Fibroblast of lung (primary cell): ENCODE data around the gene CLN6. TPM values are rescaled to one million over a fixed set of nuclear protein-coding genes. Genes with fewer than 3 reads are reported as not detected.

Experiments used
- DNase-seq, 2 donors: peaks; one replicate each; pipeline versions ENCODE4 v3.0.0 to v3.0.0-alpha.2; 2010; ENCODE audit warnings: low read depth in 2 of 2
- H2AFZ ChIP-seq: 2 replicates; pipeline ENCODE4 v1.5.1; 2012; ENCODE audit warnings: low read length, control low read depth, inconsistent platforms
- H3K27ac ChIP-seq: 2 replicates; pipeline ENCODE4 v1.5.1; 2011; ENCODE audit warnings: low read length, control low read depth; ENCODE audit not compliant: insufficient read depth
- H3K27me3 ChIP-seq: 2 replicates; pipeline ENCODE4 v1.5.1; 2011; ENCODE audit warnings: mild to moderate bottlenecking, low read length; ENCODE audit not compliant: control insufficient read depth, insufficient read depth
- H3K36me3 ChIP-seq: 2 replicates; pipeline ENCODE4 v1.5.1; 2011; ENCODE audit warnings: low read length; ENCODE audit not compliant: control insufficient read depth, insufficient read depth
- H3K4me1 ChIP-seq: 2 replicates; pipeline ENCODE4 v1.5.1; 2011; ENCODE audit warnings: low read length; ENCODE audit not compliant: control insufficient read depth, insufficient read depth; ENCODE audit errors: extremely low read depth
- H3K4me2 ChIP-seq: 2 replicates; pipeline ENCODE4 v1.5.1; 2011; ENCODE audit warnings: low read length, control low read depth; ENCODE audit not compliant: insufficient read depth; ENCODE audit errors: extremely low read depth
- H3K4me3 ChIP-seq, 4 experiments: fragments of 200-600 bp in 1 of 4; sonication (generic) in 1 of 4; replicated peaks in 1 of 4; 2 replicates each; pipeline ENCODE4 v1.5.1; 2011 to 2016; ENCODE audit warnings: low read length in 4 of 4, low read depth in 3 of 4, mild to moderate bottlenecking in 3 of 4, control low read depth in 2 of 4, inconsistent platforms in 1 of 4, mixed read lengths in 1 of 4; ENCODE audit not compliant: insufficient read depth in 1 of 4; ENCODE audit errors: control extremely low read depth in 1 of 4
- H3K79me2 ChIP-seq: 2 replicates; pipeline ENCODE4 v1.5.1; 2012; ENCODE audit warnings: mild to moderate bottlenecking, low read length, inconsistent platforms; ENCODE audit not compliant: control insufficient read depth, insufficient read depth
- H3K9ac ChIP-seq: 2 replicates; pipeline ENCODE4 v1.5.1; 2011; ENCODE audit warnings: mild to moderate bottlenecking, low read length, control low read depth; ENCODE audit not compliant: insufficient read depth
- H3K9me3 ChIP-seq: 2 replicates; pipeline ENCODE4 v1.5.1; 2012; ENCODE audit warnings: low read depth, low read length; ENCODE audit not compliant: control insufficient read depth, insufficient read depth
- H4K20me1 ChIP-seq: 2 replicates; pipeline ENCODE4 v1.5.1; 2011; ENCODE audit warnings: low read length; ENCODE audit not compliant: control insufficient read depth, insufficient read depth; ENCODE audit errors: extremely low read depth
- EZH2 ChIP-seq: IDR thresholded peaks from 2 replicates; pipeline ENCODE4 v1.5.1; 2012; ENCODE audit warnings: low read length, control low read depth, mild to moderate bottlenecking; ENCODE audit errors: missing control alignments
- polyA plus RNA-seq, 2 donors: library from polyadenylated mRNA; depleted of rRNA in 1 of 2; stranded (reverse) in 1 of 2; unstranded in 1 of 2; fragments of >200 nt; gene quantifications; 2 replicates each; pipeline ENCODE4 v1.2.1, GENCODE V29; 2011 to 2012; ENCODE audit warnings: missing spikeins in 1 of 2
- total RNA-seq: library from RNA; depleted of rRNA; stranded (reverse); fragments of >200 nt; gene quantifications from 2 replicates; pipeline ENCODE4 v1.2.1, GENCODE V29; 2014
- TF ChIP-seq, protein P1 (sequence below), 2 donors: IDR thresholded peaks in 1 of 2; conservative IDR thresholded peaks in 1 of 2; 1 replicate in 1 of 2; 2 replicates in 1 of 2; pipeline ENCODE4 v1.5.1; 2011 to 2012; ENCODE audit warnings: low read length in 2 of 2, control low read depth in 1 of 2, inconsistent platforms in 1 of 2, low read depth in 1 of 2, mild to moderate bottlenecking in 1 of 2

Gene CLN6
- total and polyA plus RNA-seq, 2 donors (not counting 1 experiment from before 2014, with no cell fraction given), result 5.6 to 16.1 TPM

DNA sequence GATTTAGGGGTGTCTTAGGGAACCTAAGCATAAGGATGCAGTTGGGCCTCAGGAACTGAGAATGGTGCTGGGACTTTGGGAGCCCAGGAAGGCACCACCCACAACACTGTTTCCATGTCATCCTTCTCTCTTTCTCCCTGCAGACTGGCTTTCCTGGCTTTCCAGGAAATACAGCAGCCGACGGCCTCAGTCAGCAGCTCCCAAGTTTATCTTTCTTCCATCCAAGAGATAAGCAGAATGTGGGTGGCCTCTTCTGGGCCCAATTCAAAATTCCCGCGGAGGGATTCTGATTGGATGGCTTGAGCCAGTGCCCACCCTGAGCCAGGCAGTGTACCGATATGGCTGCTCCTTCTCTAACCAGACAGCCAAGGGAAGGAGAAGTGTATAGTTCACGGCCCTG, 4.5 kb upstream of the CLN6 start:
- H3K4me3 ChIP-seq, result no peak overlapping the region
- DNase-seq, result peak; percentile 2 to 30
- TF ChIP-seq, protein P1, sequence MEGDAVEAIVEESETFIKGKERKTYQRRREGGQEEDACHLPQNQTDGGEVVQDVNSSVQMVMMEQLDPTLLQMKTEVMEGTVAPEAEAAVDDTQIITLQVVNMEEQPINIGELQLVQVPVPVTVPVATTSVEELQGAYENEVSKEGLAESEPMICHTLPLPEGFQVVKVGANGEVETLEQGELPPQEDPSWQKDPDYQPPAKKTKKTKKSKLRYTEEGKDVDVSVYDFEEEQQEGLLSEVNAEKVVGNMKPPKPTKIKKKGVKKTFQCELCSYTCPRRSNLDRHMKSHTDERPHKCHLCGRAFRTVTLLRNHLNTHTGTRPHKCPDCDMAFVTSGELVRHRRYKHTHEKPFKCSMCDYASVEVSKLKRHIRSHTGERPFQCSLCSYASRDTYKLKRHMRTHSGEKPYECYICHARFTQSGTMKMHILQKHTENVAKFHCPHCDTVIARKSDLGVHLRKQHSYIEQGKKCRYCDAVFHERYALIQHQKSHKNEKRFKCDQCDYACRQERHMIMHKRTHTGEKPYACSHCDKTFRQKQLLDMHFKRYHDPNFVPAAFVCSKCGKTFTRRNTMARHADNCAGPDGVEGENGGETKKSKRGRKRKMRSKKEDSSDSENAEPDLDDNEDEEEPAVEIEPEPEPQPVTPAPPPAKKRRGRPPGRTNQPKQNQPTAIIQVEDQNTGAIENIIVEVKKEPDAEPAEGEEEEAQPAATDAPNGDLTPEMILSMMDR (conservative IDR thresholded peaks at IDR 0.05 in 1 of 2, IDR thresholded peaks at IDR 0.05 in 1 of 2; ENCODE audit: low read depth in 1 of 2, low read length in 2 of 2), result no peak
- no peak for TF ChIP-seq EZH2
- H3K4me2 ChIP-seq, result no peak overlapping the region
- peaks cover 3% of the 10 kb centered on the region for H3K4me1 ChIP-seq
- peaks cover 1% of the 10 kb centered on the region for H3K79me2 ChIP-seq
- no peaks in the 10 kb centered on the region for H4K20me1 ChIP-seq
- H3K9ac ChIP-seq, result no peak overlapping the region
- H2AFZ ChIP-seq, result no peak overlapping the region
- no peaks in the 10 kb centered on the region for H3K9me3 ChIP-seq
- no peaks in the 10 kb centered on the region for H3K36me3 ChIP-seq
- no peaks in the 10 kb centered on the region for H3K27me3 ChIP-seq
- no peak overlapping the region for H3K27ac ChIP-seq

DNA sequence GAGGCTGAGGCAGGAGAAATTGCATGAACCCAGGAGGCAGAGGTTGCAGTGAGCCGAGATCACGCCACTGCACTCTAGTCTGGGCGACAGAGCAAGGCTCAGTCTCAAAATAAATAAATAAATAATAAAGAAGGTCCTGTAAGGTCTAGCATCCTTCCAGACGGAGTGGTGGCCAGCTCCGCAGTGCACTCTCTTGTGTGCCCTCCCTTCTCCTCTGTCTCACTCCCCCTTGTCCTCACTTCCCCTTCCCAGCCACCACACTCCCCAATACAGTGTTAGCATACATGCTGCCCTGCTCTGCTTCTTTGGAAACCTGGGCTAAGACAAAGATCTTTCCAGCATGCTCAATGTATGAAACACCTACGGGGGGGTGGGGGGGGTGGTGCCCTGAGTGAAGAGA, 3.4 kb upstream of the CLN6 start:
- no peak for TF ChIP-seq EZH2
- TF ChIP-seq, protein P1 (conservative IDR thresholded peaks at IDR 0.05 in 1 of 2, IDR thresholded peaks at IDR 0.05 in 1 of 2; ENCODE audit: low read depth in 1 of 2, low read length in 2 of 2), result no peak
- Histone ChIP-seq H2AFZ (no peak overlapping the region), H3K4me2 (no peak overlapping the region), H3K4me1 (peaks cover 3% of the 10 kb centered on the region), H3K4me3 (no peak overlapping the region), H3K79me2 (peaks cover 13% of the 10 kb centered on the region), H3K27ac (no peak overlapping the region), H3K9ac (no peak overlapping the region), H4K20me1 (no peaks in the 10 kb centered on the region), H3K9me3 (no peaks in the 10 kb centered on the region), H3K36me3 (no peaks in the 10 kb centered on the region), H3K27me3 (no peaks in the 10 kb centered on the region)
- DNase-seq, result no peak

DNA sequence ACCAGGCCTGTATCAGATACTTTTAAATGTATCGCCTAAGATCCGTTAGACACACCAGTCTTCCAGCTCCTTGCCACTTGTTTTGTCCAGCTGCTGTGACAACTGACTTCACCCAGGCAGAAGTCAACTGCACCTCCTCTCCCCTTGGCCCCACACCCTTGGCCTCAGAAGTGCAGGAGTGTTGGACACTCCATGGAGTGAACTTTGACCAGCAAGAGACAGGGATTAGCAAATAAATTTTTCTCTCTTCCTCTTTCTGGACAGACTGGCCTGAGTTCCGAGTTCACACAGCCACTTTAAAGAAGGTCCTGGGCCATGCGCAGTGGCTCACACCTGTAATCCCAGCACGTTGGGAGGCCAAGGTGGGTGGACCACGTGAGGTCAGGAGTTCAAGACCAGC, 2.9 kb upstream of the CLN6 start:
- no peaks in the 10 kb centered on the region for H3K9me3 ChIP-seq
- no peak overlapping the region for H3K4me3 ChIP-seq
- no peak for DNase-seq
- H4K20me1 ChIP-seq, result no peaks in the 10 kb centered on the region
- no peak overlapping the region for H2AFZ ChIP-seq
- H3K36me3 ChIP-seq, result no peaks in the 10 kb centered on the region
- H3K4me2 ChIP-seq, result no peak overlapping the region
- H3K27me3 ChIP-seq, result no peaks in the 10 kb centered on the region
- H3K9ac ChIP-seq, result no peak overlapping the region
- peaks cover 3% of the 10 kb centered on the region for H3K4me1 ChIP-seq
- H3K79me2 ChIP-seq, result peaks cover 17% of the 10 kb centered on the region
- no peak overlapping the region for H3K27ac ChIP-seq
- TF ChIP-seq, protein P1 (conservative IDR thresholded peaks at IDR 0.05 in 1 of 2, IDR thresholded peaks at IDR 0.05 in 1 of 2; ENCODE audit: low read depth in 1 of 2, low read length in 2 of 2), result no peak
- TF ChIP-seq EZH2, result no peak
